ENCODE data around the gene HEATR1. TPM values are rescaled to one million over a fixed set of nuclear protein-coding genes. Genes with fewer than 3 reads are reported as not detected.

Gene HEATR1
- total RNA-seq, 1 donor from 2014 or later = 14.2 TPM

GRCh38 chr1:236502972-236503639 lies 101.2 kb downstream of the HEATR1 start:
- Histone ChIP-seq H3K27ac (peak overlapping the region in 1 of 2 donors; percentile 56), H3K36me3 (no peaks in the 10 kb centered on the region), H3K9me3 (no peaks in the 10 kb centered on the region), H3K4me1 (peaks cover 0 to 10% of the 10 kb centered on the region in 2 donors), H3K27me3 (no peaks in the 10 kb centered on the region), H3K4me3 (peak overlapping the region; percentile 47 to 63)
- no peak for TF ChIP-seq CTCF (IDR thresholded peaks at IDR 0.05)
- intact Hi-C loops (cut with DNase I) = no loop called here
- DNase-seq (ENCODE audit: low spot score in 2 of 2) = no peak

GRCh38 chr1:236502579-236502971 lies 101.7 kb downstream of the HEATR1 start:
- H3K4me1 ChIP-seq = peaks cover 0 to 10% of the 10 kb centered on the region in 2 donors
- H3K27me3 ChIP-seq = no peaks in the 10 kb centered on the region
- H3K9me3 ChIP-seq = no peaks in the 10 kb centered on the region
- H3K36me3 ChIP-seq = no peaks in the 10 kb centered on the region
- peak overlapping the region in 1 of 2 donors; percentile 63 for H3K4me3 ChIP-seq
- intact Hi-C loops (cut with DNase I) = no loop called here
- no peak for DNase-seq (ENCODE audit: low spot score in 2 of 2)
- peak overlapping the region in 1 of 2 donors; percentile 56 for H3K27ac ChIP-seq
- no peak for TF ChIP-seq CTCF (IDR thresholded peaks at IDR 0.05)

GRCh38 chr1:236501093-236501492 lies 103.2 kb downstream of the HEATR1 start:
- TF ChIP-seq CTCF (IDR thresholded peaks at IDR 0.05) = no peak

More at GRCh38 chr1:236501093-236501492, 103.2 kb downstream of the HEATR1 start:
- Histone ChIP-seq H3K4me1 (peaks cover 0 to 8% of the 10 kb centered on the region in 2 donors), H3K4me3 (no peak overlapping the region), H3K9me3 (no peaks in the 10 kb centered on the region), H3K27ac (no peak overlapping the region), H3K27me3 (no peaks in the 10 kb centered on the region), H3K36me3 (no peaks in the 10 kb centered on the region)
- intact Hi-C loops (cut with DNase I) = no loop called here
- no peak for DNase-seq (ENCODE audit: low spot score in 2 of 2)

Other genes with a start within 250 kb of the HEATR1 start
- not detected for gene EDARADD, start 210.2 kb downstream of the HEATR1 start, total RNA-seq
- gene LGALS8, start 80.5 kb downstream of the HEATR1 start, total RNA-seq = 45.8 TPM
- gene ACTN2, start 82.0 kb upstream of the HEATR1 start, total RNA-seq = 10.5 TPM
- 36.1 TPM for gene MTR, start 190.8 kb upstream of the HEATR1 start, total RNA-seq